H1 (cell line): ENCODE measurements around the gene CGAS. TPM values are rescaled to one million over a fixed set of nuclear protein-coding genes. Genes with fewer than 3 reads are reported as not detected.

Experiments
- CTCF ChIA-PET: fragments of 300-600 bp; sonication (Branson Sonifier 250); formaldehyde crosslinking; loops from one replicate; lab custom pipeline; 2021; ENCODE audit not compliant: partially characterized antibody; lab: Charles Lee
- POLR2A ChIA-PET: fragments of 300-600 bp; sonication (Branson Sonifier 250); formaldehyde crosslinking; loops from one replicate; lab custom pipeline; 2021; ENCODE audit warnings: inconsistent platforms; ENCODE audit not compliant: partially characterized antibody; lab: Charles Lee
- DNase-seq, 2 experiments: peaks; one replicate each; pipeline versions ENCODE4 v3.0.0 to v3.0.0-alpha.2; 2010 to 2022; ENCODE audit warnings: low spot score in 2 of 2, low read depth in 1 of 2, mixed read lengths in 1 of 2
- FAIRE-seq: peaks from 2 replicates; lab custom pipeline; 2011; peaks lifted over from hg19 to GRCh38; lab: Jason Lieb, UNC
- H2AFZ ChIP-seq: 2 replicates; pipeline ENCODE4 v1.8.1; 2012; ENCODE audit warnings: low read length, inconsistent platforms
- H2AK5ac ChIP-seq: 2 replicates; pipeline ENCODE4 v1.6.1; 2013; ENCODE audit warnings: low read depth, low read length
- H2BK120ac ChIP-seq: replicated peaks from 2 replicates; pipeline ENCODE3; 2013; ENCODE audit warnings: low read depth, low read length, inconsistent platforms
- H2BK12ac ChIP-seq: 2 replicates; pipeline ENCODE4 v1.6.1; 2013; ENCODE audit warnings: low read depth, low read length
- H2BK15ac ChIP-seq: 2 replicates; pipeline ENCODE4 v1.6.1; 2013; ENCODE audit warnings: low read length
- H2BK20ac ChIP-seq: 2 replicates; pipeline ENCODE4 v1.6.1; 2013; ENCODE audit warnings: low read length
- H2BK5ac ChIP-seq: 2 replicates; pipeline ENCODE4 v1.6.1; 2013; ENCODE audit warnings: low read depth, low read length
- H3K14ac ChIP-seq: 2 replicates; pipeline ENCODE4 v1.6.1; 2013; ENCODE audit warnings: inconsistent platforms; ENCODE audit not compliant: insufficient read length
- H3K18ac ChIP-seq: 2 replicates; pipeline ENCODE4 v1.6.1; 2013; ENCODE audit warnings: low read length; ENCODE audit errors: extremely low read depth
- H3K23ac ChIP-seq: 2 replicates; pipeline ENCODE4 v1.6.1; 2013; ENCODE audit warnings: inconsistent platforms; ENCODE audit not compliant: insufficient read length
- H3K23me2 ChIP-seq: 2 replicates; pipeline ENCODE4 v1.6.1; 2013; ENCODE audit warnings: low read depth, low read length
- H3K27ac ChIP-seq: 2 replicates; pipeline ENCODE4 v1.6.1; 2011; ENCODE audit warnings: low read depth, low read length, inconsistent platforms
- H3K27me3 ChIP-seq, 4 experiments: replicated peaks in 1 of 4; 1 replicate in 1 of 4; 2 replicates in 3 of 4; pipeline versions ENCODE4 v1.6.1 to v1.8.1; 2011 to 2013; ENCODE audit warnings: low read length in 3 of 4, mild to moderate bottlenecking in 3 of 4, inconsistent platforms in 2 of 4, mixed read lengths in 2 of 4, moderate library complexity in 1 of 4; ENCODE audit not compliant: control insufficient read depth in 3 of 4, insufficient read depth in 3 of 4; ENCODE audit errors: extremely low read depth in 1 of 4
- H3K36me3 ChIP-seq, 4 experiments: 2 replicates each; pipeline versions ENCODE4 v1.6.1 to v1.8.1; 2011 to 2013; ENCODE audit warnings: mild to moderate bottlenecking in 4 of 4, low read length in 3 of 4, moderate library complexity in 2 of 4, control low read depth in 1 of 4, inconsistent platforms in 1 of 4; ENCODE audit not compliant: insufficient read depth in 4 of 4, control insufficient read depth in 2 of 4
- H3K4ac ChIP-seq: replicated peaks from 2 replicates; pipeline ENCODE3; 2013; ENCODE audit warnings: low read length, low read depth, mixed read lengths, inconsistent platforms; ENCODE audit not compliant: insufficient read length
- H3K4me1 ChIP-seq, 4 experiments: replicated peaks in 1 of 4; 1 replicate in 1 of 4; 2 replicates in 3 of 4; pipeline versions ENCODE4 v1.6.1 to v1.8.1; 2011 to 2013; ENCODE audit warnings: low read length in 3 of 4, inconsistent platforms in 2 of 4, mixed read lengths in 1 of 4; ENCODE audit not compliant: insufficient read depth in 4 of 4, control insufficient read depth in 3 of 4
- H3K4me2 ChIP-seq, 2 experiments: 2 replicates each; pipeline versions ENCODE4 v1.6.1 to v1.8.1; 2011 to 2013; ENCODE audit warnings: low read depth in 2 of 2, low read length in 2 of 2, control low read depth in 1 of 2, inconsistent platforms in 1 of 2, mild to moderate bottlenecking in 1 of 2; ENCODE audit not compliant: insufficient read depth in 1 of 2
- H3K4me3 ChIP-seq, 4 experiments: fragments of 200-600, 300-600 bp in 1 of 4; sonication (generic), shearing (Covaris generic), sonication (Bioruptor Twin) in 1 of 4; 2 replicates each; pipeline versions ENCODE4 v1.5.1 to v1.8.1; 2011 to 2016; ENCODE audit warnings: low read length in 4 of 4, low read depth in 3 of 4, control low read depth in 2 of 4, inconsistent platforms in 2 of 4, mild to moderate bottlenecking in 2 of 4, mixed read lengths in 1 of 4, moderate library complexity in 1 of 4; ENCODE audit not compliant: insufficient read depth in 2 of 4; ENCODE audit errors: extremely low read depth in 1 of 4
- H3K56ac ChIP-seq: replicated peaks from 2 replicates; pipeline ENCODE3; 2013; ENCODE audit warnings: low read depth, mild to moderate bottlenecking, mixed read lengths, low read length, inconsistent platforms; ENCODE audit not compliant: insufficient read length
- H3K79me1 ChIP-seq: 2 replicates; pipeline ENCODE4 v1.6.1; 2013; ENCODE audit warnings: low read depth, low read length, control low read depth
- H3K79me2 ChIP-seq, 2 experiments: 2 replicates each; pipeline versions ENCODE4 v1.6.1 to v1.8.1; 2012 to 2013; ENCODE audit warnings: low read length in 2 of 2, mild to moderate bottlenecking in 2 of 2, inconsistent platforms in 1 of 2; ENCODE audit not compliant: insufficient read depth in 2 of 2, control insufficient read depth in 1 of 2
- H3K9ac ChIP-seq, 4 experiments: replicated peaks in 1 of 4; 1 replicate in 1 of 4; 2 replicates in 3 of 4; pipeline versions ENCODE4 v1.6.1 to v1.8.1; 2011 to 2013; ENCODE audit warnings: low read depth in 3 of 4, low read length in 3 of 4, control low read depth in 2 of 4, mild to moderate bottlenecking in 2 of 4, moderate library complexity in 2 of 4, inconsistent platforms in 1 of 4; ENCODE audit errors: extremely low read depth in 1 of 4
- H3K9me3 ChIP-seq, 2 experiments: 2 replicates each; pipeline versions ENCODE4 v1.6.1 to v1.8.1; 2012 to 2013; ENCODE audit warnings: mild to moderate bottlenecking in 2 of 2, moderate library complexity in 2 of 2, control low read depth in 1 of 2, inconsistent platforms in 1 of 2, low read depth in 1 of 2, low read length in 1 of 2, mixed read lengths in 1 of 2; ENCODE audit not compliant: insufficient read depth in 2 of 2
- H4K20me1 ChIP-seq, 2 experiments: replicated peaks in 1 of 2; 2 replicates each; pipeline versions ENCODE3 to v1.8.1; 2011 to 2013; ENCODE audit warnings: inconsistent platforms in 2 of 2, low read length in 2 of 2, mild to moderate bottlenecking in 1 of 2; ENCODE audit not compliant: insufficient read depth in 2 of 2, control insufficient read depth in 1 of 2
- H4K5ac ChIP-seq: 2 replicates; pipeline ENCODE4 v1.6.1; 2013; ENCODE audit warnings: low read length, low read depth, mixed read lengths, inconsistent platforms; ENCODE audit not compliant: insufficient read length
- H4K8ac ChIP-seq: 2 replicates; pipeline ENCODE4 v1.8.0; 2013; ENCODE audit warnings: mild to moderate bottlenecking, moderate library complexity, low read length, inconsistent platforms; ENCODE audit not compliant: insufficient read depth; ENCODE audit errors: extremely low read depth
- H4K91ac ChIP-seq: replicated peaks from 2 replicates; pipeline ENCODE3; 2013; ENCODE audit warnings: low read length, mixed read lengths, inconsistent platforms; ENCODE audit not compliant: insufficient read length
- CREB1 ChIP-seq: IDR thresholded peaks from 2 replicates; pipeline ENCODE4 v1.6.1; 2012; ENCODE audit warnings: inconsistent platforms
- EGR1 ChIP-seq: IDR thresholded peaks from 2 replicates; pipeline ENCODE4 v1.6.1; 2011; ENCODE audit warnings: low read depth, low read length, borderline replicate concordance
- HDAC2 ChIP-seq, 2 experiments: fragments of 300-600 bp in 1 of 2; sonication (generic) in 1 of 2; IDR thresholded peaks; 2 replicates each; pipeline ENCODE4 v1.6.1; 2011 to 2012; ENCODE audit warnings: low read depth in 2 of 2, low read length in 2 of 2, mild to moderate bottlenecking in 2 of 2, moderate library complexity in 2 of 2, borderline replicate concordance in 1 of 2, inconsistent platforms in 1 of 2
- KDM1A ChIP-seq: fragments of 200-600, 300-600 bp; sonication (generic); IDR thresholded peaks from 2 replicates; pipeline ENCODE4 v1.7.1; 2016; ENCODE audit warnings: mild to moderate bottlenecking, low read length, borderline replicate concordance
- ZNF274 ChIP-seq: IDR thresholded peaks from 2 replicates; pipeline ENCODE4 v1.7.0; 2012; ENCODE audit warnings: low read length, borderline replicate concordance; ENCODE audit errors: extremely low read depth
- WGBS, 2 experiments: shearing (Covaris generic) in 1 of 2; methylation state at CpG; one replicate each; pipeline versions ENCODE4 v1.1.6 to v1.1.7; 2013 to 2015; ENCODE audit warnings: low lambda C conversion rate in 2 of 2, mixed read lengths in 2 of 2, inconsistent platforms in 1 of 2, low coverage in 1 of 2, missing lambda C conversion rate in 1 of 2; ENCODE audit not compliant: insufficient replicate concordance in 2 of 2, insufficient coverage in 1 of 2, insufficient read length in 1 of 2; ENCODE audit errors: extremely low coverage in 1 of 2, missing lambda C conversion rate in 1 of 2; 5-methylcytosine and 5-hydroxymethylcytosine counted together
- polyA plus RNA-seq, 7 experiments: library from polyadenylated mRNA; depleted of rRNA in 3 of 7; stranded (reverse) in 5 of 7; unstranded in 2 of 7; fragments of >200 nt in 5 of 7; fragments of 200-250 nt in 2 of 7; gene quantifications; 1 replicate in 5 of 7; 2 replicates in 1 of 7; 4 replicates in 1 of 7; pipeline versions ENCODE4 v1.2.1 to v1.2.3, GENCODE V29; 2011 to 2013; ENCODE audit warnings: missing spikeins in 2 of 7, mixed read lengths in 2 of 7
- total RNA-seq: library from RNA; stranded (reverse); fragmentation: NEBNext Ultra II Directional; extraction: Animal tissue kit (Norgen Biotek cat#: 25700); gene quantifications from 2 replicates; pipeline ENCODE4 v1.2.1, GENCODE V29; 2021

Gene CGAS
- total and polyA plus RNA-seq, 2 of the 8 experiments (the other 6 are each of a cell fraction or from before 2014, with no cell fraction given): 2.1 to 6.3 TPM

- no peaks in the 10 kb centered on the region for H3K23me2 ChIP-seq
- FAIRE-seq (no peak), DNase-seq (no peak)
- no peak overlapping the region for H4K5ac ChIP-seq
- no peaks in the 10 kb centered on the region for H3K79me2 ChIP-seq
- no peak overlapping the region for H3K56ac ChIP-seq
- no peak overlapping the region for H3K4me2 ChIP-seq
- no peak overlapping the region for H2BK5ac ChIP-seq
- no peak overlapping the region for H3K4ac ChIP-seq
- 0 out of 8 replicates have a peak, but pooled peaks cover 0 to 2% (median 0%) of the 10 kb centered on the region in 4 experiments for H3K36me3 ChIP-seq
- H3K9me3 ChIP-seq: no peaks in the 10 kb centered on the region
- no peak overlapping the region for H3K14ac ChIP-seq
- H2BK120ac ChIP-seq: no peak overlapping the region
- no peak overlapping the region for H2BK20ac ChIP-seq
- no peaks in the 10 kb centered on the region for H3K79me1 ChIP-seq
- CTCF ChIA-PET: no interaction called here
- H4K20me1 ChIP-seq: no peaks in the 10 kb centered on the region
- no peak overlapping the region for H3K23ac ChIP-seq
- POLR2A ChIA-PET: interaction anchor here (2.2 kb wide), 1 partner anchor 43 kb away, joined by 4 read pairs; the partner anchor contains the start of gene MTO1
- WGBS, 2 experiments: 86% methylated on average over 11 of the region's 11 CpGs; no CpG with 5 or more reads in 1 of the 2 experiments
- no peak overlapping the region for H3K27ac ChIP-seq
- H3K9ac ChIP-seq: no peak overlapping the region
- peaks cover 0 to 1% (median 0%) of the 10 kb centered on the region in 4 experiments; a peak in 1 of 7 replicates for H3K27me3 ChIP-seq
- no peak overlapping the region for H2BK15ac ChIP-seq
- H3K4me3 ChIP-seq: no peak overlapping the region
- H3K18ac ChIP-seq: no peak overlapping the region
- no peaks in the 10 kb centered on the region for H3K4me1 ChIP-seq
- TF ChIP-seq CREB1 (no peak), EGR1 (no peak), ZNF274 (no peak), KDM1A (no peak), HDAC2 (IDR thresholded peaks at IDR 0.05; ENCODE audit: borderline replicate concordance in 1 of 2, low read depth in 2 of 2, low read length in 2 of 2) (no peak)
- H2AK5ac ChIP-seq: no peak overlapping the region
- H4K8ac ChIP-seq: no peak overlapping the region
- H2AFZ ChIP-seq: no peak overlapping the region
- no peak overlapping the region for H2BK12ac ChIP-seq
- H4K91ac ChIP-seq: no peak overlapping the region
Observed at GRCh38 chr6:73418081-73418741, 33.9 kb downstream of the CGAS start.
